NCI-H2196 (cell line): Measurements from ENCODE around the gene ZNF202.

Experiments used
- DNase-seq: peaks from one replicate; lab custom pipeline; 2025; ENCODE audit not compliant: unreplicated experiment; lab: John Stamatoyannopoulos, UW

Gene ZNF202

GRCh38 chr11:123684601-123685000 is 56.9 kb downstream of the ZNF202 start:
- DNase-seq = no peak

- no peak for DNase-seq
These were observed 57.9 kb downstream of the ZNF202 start for GRCh38 chr11:123683428-123684170.

- DNase-seq = no peak
These were observed 58.6 kb downstream of the ZNF202 start for GRCh38 chr11:123682696-123683410.

- no peak for DNase-seq
These were observed 60.4 kb downstream of the ZNF202 start for GRCh38 chr11:123681030-123681429.

- DNase-seq = no peak
These were observed 63.2 kb downstream of the ZNF202 start for GRCh38 chr11:123678246-123678645.

GRCh38 chr11:123677510-123677909 is 64.0 kb downstream of the ZNF202 start:
- DNase-seq = no peak

DNA sequence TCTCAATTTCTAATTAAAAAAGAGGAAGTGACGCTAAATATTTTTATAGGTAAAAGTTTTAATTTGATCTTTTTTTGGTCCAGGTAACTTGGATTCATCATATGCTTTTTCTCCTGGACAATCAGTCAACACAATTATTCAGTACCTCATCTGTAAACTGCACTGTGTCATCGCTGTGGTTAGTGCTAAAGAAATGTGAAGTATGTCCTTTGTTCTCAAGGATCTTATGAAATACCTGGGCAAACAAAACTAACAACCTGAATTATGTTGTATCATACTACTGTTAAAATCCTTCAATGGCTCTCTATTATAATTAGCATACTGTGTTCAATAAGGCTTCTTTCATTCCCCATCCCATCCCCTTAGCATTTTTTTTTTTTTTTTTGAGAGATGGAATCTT is 67.2 kb downstream of the ZNF202 start:
- DNase-seq = no peak
